NCI-H1105 (cell line): Measurements from ENCODE around the gene HPSE.
A peak's percentile ranks its signal among the peaks of the same experiment; 100 is the strongest.

ENCODE experiments used
- DNase-seq: peaks from one replicate; lab custom pipeline; 2025; lab: John Stamatoyannopoulos, UW

Gene HPSE

DNA sequence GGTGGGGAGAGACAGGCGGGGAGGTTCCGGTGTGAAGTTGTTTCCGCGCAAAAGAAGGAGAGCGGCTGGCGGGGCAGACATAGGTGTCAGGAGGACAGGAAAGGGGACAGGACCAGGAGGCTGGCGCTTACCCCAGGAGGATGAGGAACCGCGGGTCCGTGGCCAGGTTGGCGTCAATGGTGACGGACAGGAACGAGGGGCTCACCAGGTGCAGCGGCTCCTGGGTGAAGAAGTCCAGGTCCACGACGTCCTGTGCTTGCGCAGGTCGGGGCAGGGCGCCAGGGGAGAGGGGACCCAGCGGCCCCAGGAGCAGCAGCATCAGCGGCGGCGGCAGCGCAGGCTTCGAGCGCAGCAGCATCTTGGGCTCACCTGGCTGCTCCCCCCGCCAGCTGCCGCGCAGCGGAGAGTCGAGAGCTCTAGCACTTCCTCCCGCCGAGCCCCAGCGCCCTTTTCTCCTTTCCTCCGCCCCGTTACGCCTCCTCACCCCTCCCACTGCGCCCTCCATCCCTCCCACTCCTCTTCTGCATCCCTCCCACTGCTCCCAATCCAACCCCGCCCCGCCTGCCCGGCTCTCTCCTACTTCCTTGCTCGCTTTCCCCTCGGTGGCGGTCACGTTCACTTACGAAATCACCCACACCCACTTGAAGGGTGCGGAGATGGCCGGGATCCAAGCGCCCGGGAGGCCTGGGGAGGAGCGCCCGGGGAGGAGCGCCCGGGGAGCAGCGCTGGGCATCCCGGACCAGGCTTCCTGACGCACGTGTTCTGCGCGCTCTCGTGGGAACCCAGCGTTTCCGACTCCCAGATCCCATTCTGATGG, at the start of gene HPSE:
TSS of gene HPSE (minus strand) at position 424 of the 817 bp plus-strand sequence. CDS start at position 358, 66 bp downstream.
- DNase-seq, result peak; percentile 74

DNA sequence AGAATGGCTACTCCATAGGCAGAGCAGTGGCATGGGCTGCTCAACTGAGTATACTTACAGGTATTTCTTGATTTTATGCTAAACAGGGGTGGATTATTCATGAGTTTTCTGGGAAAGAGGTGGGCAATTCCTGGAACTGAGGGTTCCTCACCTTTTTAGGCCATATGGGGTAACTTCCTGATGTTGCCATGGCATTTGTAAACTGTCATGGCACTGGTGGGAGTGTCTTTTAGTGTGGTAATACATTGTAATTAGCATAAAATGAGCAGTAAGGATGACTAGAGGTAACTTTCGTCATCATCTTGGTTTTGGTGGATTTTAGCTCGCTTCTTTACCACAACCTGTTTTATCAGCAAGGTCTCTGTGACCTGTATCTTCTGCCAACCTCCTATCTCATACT, 48.2 kb upstream of the HPSE start:
- DNase-seq, result no peak

GRCh38 chr4:83381173-83381572, 46.5 kb upstream of the HPSE start:
- no peak for DNase-seq

DNA sequence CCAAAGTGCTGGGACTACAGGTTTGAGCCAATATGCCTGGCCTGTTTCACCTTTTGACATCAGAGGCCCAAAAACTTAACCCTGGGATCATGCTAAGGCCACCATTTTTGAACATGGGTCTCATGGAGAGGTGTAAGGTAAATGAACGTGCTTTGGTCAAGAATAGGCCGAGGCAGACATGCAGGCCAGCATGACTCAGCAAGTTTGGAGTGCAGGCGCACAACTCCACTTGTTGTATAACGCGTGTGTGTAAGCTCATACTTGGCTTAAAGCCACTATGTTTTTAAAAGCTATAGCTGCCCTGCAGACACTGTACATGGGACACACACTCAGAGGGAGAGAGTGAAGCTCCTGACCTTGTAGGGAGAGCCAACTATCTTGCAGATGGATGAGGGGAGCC, 43.8 kb upstream of the HPSE start:
- no peak for DNase-seq

DNA sequence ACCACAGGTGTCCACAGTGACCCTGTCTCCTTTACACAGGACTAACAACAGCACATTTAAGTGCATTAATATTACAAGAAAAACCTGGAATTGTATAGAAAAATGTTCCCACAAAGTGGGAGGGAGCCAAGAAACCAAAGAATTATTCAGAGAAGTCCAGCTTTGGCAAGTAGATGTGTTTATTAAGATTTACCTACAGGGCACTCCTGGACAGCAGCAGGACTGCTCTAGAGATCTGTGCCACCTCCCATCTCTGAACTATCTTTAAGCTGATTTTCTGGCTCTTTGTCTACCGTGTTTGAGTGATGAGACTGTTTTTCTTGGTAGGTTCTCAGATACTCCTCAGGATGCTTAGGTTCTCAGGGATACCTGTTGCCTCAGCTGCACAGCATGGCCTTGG, 38.3 kb upstream of the HPSE start:
- no peak for DNase-seq

GRCh38 chr4:83371936-83372335, 37.3 kb upstream of the HPSE start:
- DNase-seq, result no peak

DNA sequence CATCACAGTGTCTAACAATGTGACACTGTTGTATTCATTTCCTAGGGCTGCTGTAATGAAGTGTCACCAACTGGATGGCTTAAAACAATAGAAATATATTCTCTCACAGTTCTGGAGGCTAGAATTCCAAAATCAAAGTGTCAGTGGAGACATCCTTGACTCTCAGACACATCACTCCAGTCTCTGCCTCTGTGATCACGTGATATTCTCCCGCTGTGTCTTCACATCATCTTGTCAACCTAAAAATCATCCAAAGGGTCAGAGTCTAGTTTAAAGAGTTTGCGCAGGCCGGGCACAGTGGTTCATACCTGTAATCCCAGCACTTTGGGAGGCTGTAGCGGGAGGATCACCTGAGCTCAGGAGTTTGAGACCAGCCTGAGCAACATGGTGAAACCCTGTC, 36.6 kb upstream of the HPSE start:
- no peak for DNase-seq

- no peak for DNase-seq
Measured at GRCh38 chr4:83370640-83370906, 35.9 kb upstream of the HPSE start.

- no peak for DNase-seq
Measured at GRCh38 chr4:83369831-83370639, 35.4 kb upstream of the HPSE start.

DNA sequence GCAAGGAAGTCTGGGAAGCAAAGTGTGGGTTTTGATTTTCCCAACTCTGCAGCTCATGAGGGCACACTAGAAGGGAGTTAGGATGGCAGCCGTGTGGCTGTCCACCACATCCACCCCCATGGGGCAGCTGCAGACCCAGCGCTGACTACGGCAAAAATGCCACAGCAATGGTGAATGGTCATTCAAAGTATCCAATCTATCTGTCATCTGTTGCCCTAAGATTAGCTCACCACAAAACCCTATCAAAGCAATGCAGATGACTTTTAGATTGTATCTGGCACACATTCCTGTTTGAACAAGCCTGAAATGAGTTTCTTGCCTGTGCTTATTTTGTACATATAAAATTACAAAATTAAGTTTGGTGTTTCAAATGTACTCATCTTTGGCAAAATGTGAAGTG, 29.7 kb upstream of the HPSE start:
- DNase-seq, result no peak

DNA sequence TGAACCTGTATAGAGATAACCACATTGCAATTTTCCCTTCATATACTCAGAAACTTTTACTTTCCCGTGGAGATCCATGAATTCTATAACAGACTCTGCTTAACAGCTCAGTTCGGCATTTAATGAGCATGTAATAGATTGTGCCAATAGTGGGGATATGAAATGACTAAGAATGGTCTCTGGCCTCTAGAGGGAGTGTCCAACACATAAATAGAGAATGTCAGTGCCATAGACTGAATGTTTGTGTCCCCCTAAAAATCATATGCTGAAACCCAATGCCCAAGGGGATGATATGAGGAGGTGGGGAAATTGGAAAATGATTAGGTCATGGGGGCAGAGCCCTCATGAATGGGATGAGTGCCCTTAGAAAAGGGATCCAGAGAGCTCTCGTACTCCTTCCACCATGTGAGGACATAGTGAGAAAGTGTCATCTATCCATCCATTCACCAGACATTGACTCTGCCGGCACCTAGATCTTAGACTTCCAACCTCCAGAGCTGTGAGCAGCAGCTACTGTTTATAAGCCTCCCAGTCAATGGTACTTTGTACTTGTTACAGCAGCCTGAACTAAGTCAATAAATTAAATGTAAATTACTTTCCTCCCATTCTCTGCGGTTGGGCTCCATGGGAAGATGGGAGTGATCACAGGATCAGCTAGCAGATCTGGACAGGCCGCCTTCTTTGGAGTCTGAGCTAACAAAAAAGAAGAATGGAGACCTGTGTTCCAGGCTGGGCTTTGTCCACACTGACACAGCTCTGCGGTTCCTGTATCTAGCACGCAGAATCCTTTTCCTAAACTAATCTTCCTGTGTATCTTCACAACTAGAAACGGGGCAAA, 28.1 kb upstream of the HPSE start:
- DNase-seq, result no peak

GRCh38 chr4:83361416-83362103, 26.9 kb upstream of the HPSE start:
- no peak for DNase-seq

GRCh38 chr4:83360018-83360417, 25.4 kb upstream of the HPSE start:
- no peak for DNase-seq

DNA sequence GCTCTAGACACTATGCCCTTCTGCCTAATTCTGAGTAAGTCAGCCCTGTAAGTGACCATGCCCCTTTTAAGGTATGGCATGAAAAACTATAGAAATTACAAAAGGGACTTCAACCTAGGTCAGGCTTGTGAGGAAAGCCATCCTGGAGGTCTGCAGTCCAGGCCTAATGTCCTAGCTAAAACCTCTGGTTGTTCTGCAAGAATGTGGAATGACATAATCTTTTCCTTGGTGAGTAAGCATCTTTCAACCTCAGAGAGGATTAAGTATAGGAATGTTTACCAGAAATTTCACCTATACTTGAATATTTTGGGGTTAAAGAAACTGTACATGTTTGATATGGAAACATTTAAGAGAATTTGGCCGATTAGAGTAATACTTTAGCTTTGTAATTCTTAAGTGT, 23.8 kb upstream of the HPSE start:
- DNase-seq, result no peak

GRCh38 chr4:83356899-83357661, 22.4 kb upstream of the HPSE start:
- no peak for DNase-seq

DNA sequence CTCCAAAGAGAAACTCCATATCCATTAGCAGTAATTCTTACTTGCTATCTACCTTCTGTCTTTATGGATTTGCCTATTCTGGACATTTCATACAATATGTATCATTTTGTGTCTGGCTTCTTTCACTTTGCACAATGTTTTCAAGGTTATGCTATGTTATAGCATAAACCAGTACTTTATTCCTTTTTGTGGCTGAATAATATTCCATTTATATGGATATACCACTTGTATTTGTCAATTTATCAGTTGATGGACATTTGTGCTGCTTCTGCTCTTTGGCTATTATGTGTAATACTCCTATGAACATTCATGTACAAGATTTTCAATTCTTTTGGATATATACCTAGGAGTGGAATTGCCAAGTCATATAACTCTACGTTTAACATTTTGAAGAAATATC, 18.9 kb upstream of the HPSE start:
- no peak for DNase-seq

- DNase-seq, result no peak
Measured at GRCh38 chr4:83348074-83348473, 13.4 kb upstream of the HPSE start.

DNA sequence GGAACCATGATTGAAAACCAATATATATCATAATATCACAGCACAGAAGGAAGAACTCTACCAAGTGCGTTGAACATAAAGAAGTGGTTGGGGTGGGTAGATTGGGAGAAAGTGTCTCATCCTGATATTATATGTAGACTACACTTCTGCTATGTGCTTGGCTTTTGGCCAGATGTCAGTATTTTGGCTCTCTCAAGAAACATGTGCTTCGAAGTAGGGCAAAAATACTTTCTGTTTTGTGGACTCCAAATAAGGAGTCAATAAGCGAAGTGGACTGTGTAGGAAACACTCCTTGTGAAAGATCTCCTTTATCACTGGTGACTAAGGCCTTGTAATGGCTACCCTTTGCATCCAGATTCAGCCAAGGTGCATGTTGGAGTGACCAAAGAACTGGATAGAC, 7.8 kb upstream of the HPSE start:
- no peak for DNase-seq

GRCh38 chr4:83340692-83341343, 6.2 kb upstream of the HPSE start:
- DNase-seq, result no peak

DNA sequence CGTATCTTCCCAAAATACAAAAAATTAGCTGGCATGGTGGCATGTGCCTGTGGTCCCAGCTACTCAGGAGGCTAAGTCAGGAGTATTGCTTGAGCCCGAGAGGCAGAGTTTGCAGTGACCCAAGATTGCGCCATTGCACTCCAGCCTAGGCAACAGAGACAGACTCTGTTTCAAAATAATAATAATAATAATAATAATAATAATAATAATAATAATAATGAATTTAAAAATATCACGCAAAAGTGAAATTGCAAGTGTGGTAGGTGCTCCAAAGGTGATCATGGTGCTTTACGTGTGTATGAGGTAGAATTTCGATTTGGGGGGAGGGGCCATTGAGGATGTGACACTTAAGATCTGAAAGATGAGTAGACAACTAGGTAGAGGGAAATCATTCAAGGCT, 4.9 kb upstream of the HPSE start:
- no peak for DNase-seq

DNA sequence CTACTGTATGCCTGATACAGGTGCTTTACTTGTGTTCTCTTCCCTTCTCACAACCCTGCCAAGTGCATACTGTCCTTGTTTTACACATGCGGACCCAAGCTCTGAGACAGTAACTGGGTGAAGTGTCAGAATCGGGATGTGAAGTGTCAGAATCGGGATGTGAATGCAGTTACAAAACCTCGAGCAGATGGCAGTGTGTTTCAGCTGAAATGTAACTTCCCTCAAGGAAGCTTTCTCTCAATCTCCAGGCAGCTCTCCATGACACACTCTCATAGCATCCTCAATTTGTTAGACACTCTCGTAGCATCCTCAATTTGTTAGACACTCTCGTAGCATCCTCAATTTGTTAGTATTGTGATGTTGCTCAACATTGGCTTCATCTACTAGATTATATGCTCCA, 1.1 kb upstream of the HPSE start:
- no peak for DNase-seq
